IPS DF 19.7 (cell line): ENCODE data around the gene RTTN.

Experiments
- DNase-seq: peaks from one replicate; pipeline ENCODE4 v3.0.0-alpha.2; 2013; ENCODE audit warnings: low read depth, low spot score

Gene RTTN

DNA sequence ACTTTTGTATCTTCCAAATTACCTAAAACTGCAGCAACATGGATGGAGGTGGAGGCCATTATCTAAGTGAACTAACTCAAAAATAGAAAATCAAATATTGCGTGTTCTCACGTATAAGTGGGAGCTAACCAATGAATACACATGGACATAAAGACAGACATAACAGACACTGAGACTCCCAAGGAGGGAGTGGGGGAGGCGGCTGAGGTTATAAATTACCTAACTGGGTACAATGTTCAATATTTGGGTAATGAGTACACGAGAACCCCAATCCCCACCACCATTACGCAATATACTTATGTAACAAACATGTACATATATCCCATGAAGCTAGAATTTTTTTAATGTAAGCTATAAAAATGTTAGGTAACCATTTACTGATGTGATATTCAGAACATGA, 119.8 kb downstream of the RTTN start:
- DNase-seq, result no peak

DNA sequence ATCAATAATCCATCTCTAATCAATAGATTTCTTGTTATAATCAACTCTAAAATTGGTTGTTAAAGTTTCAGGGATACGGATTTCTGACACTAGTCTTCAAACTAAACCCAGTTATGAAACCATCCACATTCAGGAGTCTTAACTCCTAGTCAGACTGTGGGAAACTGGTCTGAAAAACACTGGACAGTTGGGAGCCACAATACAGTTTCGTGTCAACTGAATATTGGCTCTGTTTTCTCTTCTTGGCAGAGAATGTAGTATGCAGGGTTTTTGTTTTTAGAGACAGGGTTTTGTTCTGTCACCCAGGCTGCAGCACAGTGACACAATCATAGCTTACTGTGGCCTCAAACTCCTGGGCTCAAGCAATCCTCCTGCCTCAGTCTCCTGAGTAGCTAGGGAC, 123.1 kb downstream of the RTTN start:
- no peak for DNase-seq

DNA sequence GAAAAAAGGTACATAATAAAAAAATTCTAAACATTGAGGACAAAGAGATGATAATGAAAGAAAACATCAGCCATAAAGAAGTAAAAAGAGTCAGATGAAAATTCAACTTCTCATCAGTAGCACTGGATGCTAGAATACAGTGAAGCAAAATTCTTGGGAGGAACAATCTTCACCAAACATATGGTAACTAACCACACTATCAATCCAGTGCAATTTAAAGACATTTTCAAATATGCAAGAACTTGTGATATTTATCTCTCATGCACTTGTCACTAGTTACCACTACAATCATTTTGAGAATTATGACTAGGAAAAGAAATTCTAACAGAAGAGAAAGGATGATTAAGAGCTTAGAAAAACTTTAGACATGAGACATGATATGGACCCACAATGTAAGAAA, 127.4 kb downstream of the RTTN start:
- DNase-seq, result no peak

DNA sequence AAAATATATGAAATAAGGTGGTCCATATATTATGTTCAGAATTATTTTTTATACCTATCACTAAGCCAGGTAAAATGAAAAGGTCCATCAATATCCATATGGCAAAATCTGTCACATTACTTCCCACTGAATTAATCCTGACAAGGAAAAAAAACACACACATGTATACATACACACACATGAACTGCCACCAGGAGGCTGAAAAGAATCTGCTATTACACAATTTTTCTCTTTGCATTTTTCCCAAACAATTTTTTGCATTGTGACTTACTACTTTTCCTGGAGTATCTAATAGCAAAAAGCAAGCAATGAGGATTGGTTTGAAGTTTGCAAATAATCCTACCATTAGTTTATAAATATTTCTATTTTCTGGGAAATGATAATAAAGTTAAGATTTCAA, 129.6 kb downstream of the RTTN start:
- no peak for DNase-seq

DNA sequence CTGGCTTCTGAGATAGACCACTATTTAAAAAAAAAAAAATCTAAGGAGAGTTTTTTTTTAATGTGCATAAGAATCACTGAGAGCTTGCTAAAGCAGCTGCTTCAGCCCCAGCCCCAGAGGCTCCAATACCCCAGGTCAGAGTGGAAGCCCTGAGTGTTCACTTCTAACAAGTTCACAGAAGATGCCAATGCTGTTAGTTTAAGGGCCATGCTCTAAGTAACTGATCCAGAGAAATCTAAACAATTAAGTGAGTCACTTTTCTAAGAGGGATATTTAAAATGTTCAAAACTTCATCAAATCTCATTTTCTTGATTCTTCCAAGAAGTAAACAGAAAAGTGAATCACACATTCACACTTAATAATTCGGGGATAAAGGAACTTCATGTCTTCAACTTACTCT, 131.4 kb downstream of the RTTN start:
- DNase-seq, result no peak

DNA sequence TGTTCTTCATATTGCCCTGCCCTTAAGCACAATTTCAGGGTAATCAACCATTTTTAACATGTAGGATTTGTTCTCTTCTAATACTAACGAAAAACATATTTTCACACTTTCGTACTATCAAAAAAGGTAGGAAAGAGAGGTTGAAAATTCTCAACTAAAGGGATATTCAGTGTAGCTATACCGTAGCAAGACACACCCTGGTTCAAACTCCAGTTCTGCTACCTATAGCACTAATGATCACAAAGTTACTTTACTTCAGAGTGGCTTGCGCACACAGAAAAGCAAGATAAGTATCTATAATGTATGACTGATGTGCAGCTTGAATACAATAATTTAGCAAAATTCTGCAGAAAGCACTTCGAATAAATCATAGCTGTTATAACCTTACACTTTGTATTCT, 132.1 kb downstream of the RTTN start:
- no peak for DNase-seq

DNA sequence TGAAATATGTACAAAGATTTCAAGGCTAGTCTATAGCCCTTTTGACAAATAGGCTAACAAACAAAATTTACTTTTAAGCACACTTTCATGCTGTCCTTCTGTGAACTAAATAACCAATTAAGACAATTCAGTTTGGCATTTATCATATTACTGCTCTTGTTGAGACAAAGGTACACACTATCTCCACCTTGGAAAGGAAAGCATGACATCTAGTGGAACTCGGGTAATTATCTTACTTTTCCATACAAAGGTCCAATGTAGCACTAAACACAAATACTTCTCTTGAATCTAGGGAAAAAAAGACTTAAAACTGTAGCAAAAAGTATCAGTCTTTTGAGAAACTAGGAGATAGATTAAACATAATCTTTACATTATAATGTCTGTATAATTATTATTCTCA, 132.8 kb downstream of the RTTN start:
- DNase-seq, result no peak

DNA sequence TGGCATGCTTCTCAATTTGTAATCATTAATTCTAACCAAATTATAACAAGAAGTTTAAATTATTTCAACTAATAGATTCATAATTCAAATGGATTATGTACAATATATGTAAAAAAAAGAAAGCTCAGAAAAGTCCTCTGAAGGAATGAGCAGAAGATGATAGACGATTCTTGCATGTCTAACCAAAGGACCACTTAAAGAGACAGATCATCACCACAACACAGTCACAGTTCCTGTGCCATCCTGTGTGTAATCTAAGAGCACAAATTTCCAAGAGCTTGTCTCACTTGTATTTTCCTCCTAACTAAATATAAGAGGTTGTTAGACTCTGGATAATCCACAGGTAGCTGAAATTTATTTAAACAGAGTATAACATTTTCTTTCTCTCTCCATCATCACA, 135.5 kb downstream of the RTTN start:
- DNase-seq, result no peak

DNA sequence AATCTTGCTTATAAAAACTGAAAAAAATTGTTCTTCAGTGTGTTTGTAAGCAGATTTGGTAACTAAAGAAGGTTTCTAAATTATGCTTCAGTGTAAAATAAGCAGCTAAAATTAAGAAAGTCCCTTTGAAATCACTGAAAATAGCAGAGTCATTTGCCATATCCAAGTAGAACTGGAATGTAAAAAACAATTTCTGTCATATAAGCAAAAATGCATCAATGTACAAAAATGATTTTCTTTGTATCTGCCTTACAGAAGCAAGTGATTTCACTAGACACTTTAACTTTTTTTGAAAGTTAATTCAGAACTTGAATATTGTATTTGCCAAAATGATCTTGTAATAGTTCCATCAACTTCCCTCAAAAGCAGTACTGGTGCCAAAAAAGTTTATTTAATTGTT, 136.1 kb downstream of the RTTN start:
- no peak for DNase-seq

DNA sequence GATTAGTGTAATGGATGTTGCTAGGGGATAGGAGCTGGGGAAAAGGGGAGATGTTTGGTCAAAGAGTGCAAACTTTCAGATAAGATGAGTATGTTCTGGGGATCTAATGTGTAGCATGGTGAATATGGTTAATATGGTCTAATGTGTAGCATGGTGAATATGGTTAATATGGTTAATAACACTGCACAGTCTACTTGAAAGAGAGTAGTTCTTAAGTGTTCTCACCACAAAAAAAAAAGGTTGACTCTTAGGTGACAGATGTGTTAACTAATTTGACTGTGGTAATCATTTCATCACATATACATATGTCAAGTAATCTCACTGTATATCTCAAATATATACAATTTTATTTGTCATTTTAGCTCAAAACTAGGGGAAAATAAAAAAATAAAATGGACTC, 136.5 kb downstream of the RTTN start:
- no peak for DNase-seq

DNA sequence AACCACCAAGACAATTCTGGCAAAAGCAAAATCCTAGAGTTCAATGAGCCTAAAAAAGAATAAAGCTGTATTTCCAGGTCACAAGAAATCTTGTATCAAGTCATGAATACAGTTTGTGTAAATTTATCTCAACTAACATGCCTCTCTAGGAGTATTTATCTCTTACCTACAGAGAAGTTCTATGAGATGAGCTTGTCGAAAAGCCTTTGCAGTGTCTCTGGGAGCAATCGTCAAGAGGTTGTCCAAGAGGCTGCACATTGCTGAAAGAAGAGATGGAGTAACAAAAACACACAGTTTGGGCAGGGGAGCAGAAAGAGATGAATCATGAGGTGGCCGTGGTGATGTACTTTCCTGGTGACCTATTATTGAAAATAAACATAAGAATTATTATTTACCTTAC, 145.8 kb downstream of the RTTN start:
- no peak for DNase-seq

DNA sequence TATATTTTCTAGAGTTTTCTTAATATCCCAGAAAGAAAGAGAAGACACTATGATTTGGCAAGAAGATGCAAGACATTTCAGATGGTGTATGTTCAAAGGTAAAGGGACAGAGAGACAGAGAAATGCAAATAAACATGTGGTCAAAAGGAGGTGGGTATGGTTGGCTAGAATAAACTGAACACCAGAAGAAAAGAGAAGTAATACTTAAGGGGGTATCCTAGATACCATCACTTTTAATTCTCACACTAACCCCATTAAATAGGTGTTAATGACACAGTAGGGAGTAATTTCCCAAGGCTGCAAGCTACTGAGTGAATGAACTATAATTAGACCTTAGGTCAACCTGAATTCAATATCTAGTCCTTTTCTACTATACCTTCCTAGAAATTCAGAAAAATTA, 146.6 kb downstream of the RTTN start:
- DNase-seq, result no peak

DNA sequence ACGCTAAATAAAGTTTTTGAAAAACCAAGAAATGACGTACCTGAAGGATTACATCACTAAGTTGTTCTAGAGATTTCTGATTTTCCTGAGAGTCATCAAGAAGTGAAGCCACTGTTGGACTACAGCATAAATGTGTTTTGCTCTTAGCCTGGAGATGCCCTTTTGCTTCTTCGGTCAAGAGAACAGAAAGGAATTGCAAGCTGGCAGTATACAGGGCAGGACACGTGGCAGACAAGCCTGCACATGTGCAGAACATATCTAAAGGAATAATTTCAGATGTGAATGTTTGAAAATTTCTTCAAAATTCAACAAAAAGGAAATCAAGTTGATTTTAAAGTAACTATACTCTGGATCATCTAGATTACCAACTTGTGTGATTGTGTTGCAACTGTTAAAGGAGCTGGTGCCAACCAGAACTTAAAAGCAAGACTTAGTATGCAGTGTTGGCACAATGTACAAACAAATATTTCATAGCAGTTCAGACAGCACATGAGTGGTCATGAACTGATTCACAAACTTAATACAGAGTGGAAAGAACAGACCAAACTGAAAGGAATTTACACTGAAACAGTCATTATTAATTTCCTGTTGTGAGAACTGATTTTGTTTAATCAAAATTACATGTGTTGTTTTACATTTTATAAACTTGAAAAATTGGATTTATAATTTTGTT, 157.4 kb downstream of the RTTN start:
- DNase-seq, result no peak

DNA sequence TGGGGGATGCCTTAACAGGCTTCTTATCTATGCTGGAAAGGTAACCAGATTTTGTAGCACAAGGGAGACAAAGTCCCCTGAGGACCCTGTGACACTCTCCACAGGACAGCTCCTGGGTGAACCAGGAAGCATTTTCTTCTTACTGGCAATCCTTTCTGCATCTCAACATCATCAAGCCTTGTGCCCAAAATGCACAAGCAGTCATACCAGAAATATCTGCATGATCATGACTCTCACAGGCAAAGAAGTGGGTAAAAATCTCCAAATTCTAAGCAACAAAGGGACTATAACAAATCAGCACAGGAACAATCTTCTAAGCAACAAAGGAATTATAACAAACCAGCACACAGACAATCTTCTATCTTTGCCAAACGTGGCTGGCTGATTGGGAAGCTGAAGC, 158.7 kb downstream of the RTTN start:
- DNase-seq, result no peak

DNA sequence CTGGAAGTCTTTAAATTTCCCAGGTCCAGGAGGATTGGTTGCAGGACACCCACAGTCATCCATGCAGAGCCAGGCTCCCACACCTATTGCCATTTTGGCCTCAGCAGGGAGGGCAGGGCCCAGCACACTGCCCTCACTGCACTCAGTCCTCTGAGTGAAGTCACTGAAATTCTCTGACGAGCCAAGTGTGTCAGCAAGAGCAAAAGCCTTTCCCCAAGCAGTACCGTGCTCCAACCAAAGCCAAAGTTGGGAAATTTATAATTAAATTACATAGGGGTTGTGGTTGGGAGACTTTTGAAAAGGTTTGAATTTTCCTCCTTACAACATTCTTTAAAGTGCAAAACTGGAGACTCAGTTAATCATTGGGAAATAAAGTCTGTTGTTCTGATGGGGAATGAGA, 159.3 kb downstream of the RTTN start:
- no peak for DNase-seq

DNA sequence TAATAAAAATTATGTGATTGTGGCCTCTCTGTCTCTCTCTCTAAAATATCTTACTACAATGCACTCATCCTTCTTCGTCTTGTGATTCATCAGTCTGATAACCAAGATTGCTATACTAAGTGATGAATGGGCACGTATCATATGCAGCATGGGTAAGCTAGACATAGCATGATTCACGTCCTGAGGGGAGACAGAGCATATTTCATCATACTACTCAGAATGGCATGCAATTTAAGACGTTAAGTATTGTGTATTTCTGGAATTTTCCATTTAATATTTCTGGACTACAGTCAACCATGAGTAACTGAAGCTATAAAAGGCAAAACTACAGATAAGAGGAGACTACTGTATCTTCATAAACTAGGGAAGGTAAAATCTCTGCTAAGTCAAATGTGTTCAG, 160.9 kb downstream of the RTTN start:
- DNase-seq, result no peak

DNA sequence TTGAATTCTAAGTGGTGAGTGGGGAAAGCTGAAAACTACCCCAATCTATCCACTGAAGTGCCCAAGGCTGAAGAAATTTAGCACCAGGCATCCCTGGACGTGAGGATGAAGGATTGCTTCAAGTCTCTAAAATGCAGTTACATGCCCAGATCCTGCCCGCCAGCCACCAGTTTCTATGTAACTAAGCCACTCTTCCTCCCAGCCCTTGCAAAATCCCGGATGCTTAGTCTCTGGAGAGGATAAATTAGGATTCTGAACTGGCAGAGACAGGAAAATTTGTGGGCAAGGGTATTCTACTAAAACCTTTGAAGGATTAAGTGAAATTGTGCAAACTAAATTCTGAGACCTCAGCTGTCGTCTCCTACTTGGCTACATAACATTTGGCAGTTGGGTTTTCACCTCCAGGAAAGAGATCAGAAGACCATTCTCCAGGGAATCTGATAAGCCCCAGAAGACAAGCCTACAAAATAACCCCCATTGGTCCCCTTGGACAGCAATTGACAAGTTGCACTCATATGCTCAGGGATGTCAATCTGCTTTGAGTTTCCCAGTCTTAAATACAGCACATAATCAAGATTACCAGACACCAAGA, 163.9 kb downstream of the RTTN start:
- no peak for DNase-seq

DNA sequence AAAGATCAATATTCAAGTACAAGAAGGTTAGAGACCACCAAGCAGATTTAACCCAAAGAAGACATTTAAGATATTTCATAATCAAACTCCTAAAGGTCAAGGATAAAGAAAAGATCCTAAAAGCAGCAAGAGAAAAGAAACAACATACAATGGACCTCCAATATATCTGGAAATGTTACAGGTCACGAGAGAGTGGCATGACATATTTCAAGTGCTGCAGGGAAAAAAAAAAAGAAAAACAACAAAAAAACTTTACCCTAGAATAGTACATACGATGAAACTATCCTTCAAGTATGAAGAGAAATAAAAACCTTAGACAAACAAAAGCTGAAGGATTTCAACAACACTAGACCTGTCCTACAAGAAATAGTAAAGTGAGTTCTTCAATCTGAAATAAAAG, 166.3 kb downstream of the RTTN start:
- no peak for DNase-seq

DNA sequence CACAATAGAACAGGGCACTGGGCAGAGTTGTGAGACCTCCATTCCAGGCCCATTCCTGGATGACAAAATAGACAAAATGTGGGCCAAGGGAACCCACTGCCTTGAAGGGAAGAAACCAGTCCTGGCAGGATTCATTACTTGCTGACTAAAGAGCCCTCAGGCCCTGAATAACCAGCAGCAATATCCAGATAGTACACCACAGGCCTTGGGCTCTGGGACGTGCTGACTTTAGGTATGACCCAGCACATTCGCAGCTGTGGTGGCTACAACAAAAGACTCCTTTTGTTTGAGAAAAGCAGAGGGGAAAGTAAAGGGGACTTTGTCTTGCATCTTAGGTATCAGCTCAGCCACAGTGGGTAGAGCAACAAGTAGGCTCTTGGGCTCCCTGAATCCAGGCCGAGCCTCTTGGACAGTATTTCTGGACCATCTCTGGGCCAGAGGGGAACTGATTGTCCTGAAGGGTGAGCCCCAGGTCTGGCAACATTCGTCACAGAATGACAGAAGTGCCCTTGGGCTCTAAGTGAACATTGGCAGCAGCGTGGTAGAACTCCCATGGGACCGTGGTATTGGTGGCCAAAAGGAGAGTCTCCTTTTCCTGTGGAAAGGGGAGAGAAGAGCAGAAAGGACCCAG, 167.9 kb downstream of the RTTN start:
- DNase-seq, result no peak

DNA sequence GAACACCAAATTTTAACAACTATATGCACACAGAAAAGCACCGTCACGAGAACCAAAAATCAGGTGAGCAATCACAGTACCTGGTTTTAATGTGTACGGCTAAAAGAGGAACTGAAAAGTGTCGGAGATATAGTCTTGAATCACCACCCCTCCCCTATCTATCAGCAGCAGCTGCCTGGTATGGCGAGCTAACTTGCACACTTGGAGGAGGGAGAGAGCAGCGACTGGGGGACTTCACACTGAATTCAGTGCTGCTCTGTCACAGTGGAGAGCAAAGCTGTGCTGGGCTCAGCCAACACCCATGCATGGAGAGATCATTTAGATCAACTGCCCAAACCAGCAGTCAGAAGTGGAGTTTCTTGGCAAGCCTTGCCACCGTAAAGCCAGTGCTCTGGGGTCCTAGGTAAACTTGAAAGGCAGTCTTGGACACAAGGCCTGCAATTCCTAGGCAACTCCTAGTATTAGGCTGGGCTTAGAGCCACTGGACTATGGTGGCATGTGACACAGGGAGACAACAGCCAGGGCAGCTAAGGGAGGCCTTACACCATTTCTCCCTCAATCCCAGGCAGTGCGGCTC, 168.6 kb downstream of the RTTN start:
- no peak for DNase-seq

DNA sequence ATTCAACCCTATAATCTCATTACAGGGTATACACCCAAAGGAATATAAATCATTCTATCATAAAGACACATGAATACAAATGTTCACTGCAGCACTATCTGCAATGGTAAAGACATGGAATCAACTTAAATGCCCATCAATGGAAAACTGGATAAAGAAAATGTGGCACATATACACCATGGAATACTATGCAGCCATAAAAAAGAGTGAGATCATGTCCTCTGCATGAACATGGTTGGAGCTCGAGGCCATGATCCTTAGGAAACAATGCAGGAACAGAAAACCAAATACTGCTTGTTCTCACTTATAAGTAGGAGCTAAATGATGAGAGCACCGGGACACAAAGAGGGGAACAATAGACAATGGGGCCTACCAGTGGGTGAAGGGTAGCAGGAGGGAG, 169.3 kb downstream of the RTTN start:
- DNase-seq, result no peak

DNA sequence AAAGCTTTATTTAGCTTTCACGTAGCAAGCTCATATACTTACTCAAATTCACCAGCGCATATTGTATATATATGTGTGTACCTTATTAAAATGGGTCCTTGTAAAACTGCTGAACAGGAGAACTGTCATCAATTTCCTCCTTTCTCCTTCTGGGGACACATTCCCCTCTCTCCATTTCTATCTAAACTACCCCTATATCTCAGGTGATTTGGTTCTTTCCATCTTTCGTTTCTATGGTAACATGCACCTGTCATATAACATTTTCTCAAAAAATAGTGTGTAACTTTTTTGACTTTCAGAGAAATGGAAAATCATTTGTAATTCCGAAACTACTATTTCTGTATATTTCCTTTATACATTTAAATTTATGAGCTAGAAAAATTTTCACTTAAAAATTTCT, 174.3 kb downstream of the RTTN start:
- no peak for DNase-seq

DNA sequence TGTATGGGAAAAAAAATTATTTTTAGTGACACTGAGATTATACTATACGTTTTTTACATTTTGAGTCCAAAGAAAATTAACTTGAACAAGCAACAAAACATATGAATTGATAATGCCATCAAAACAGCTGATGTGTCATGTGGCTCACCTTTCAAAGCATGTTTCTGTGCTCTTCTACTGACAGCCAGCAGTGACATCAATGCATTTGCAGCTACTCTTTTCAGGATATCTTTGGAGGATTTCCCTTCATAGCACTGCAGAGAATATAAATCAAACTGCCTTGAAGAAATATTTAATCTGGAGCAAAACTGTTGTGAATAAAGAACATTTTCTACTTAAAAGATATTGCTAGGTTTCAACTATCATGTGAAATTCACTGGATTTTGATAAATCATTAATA, 174.8 kb downstream of the RTTN start:
- DNase-seq, result no peak
